Panc1 (cell line): ENCODE measurements around the gene KANK2. TPM values are rescaled to one million over a fixed set of nuclear protein-coding genes. Genes with fewer than 3 reads are reported as not detected.

ENCODE experiments used
- ATAC-seq: fragments of 200-7000 bp; cut with Tn5 transposase; 2 replicates; pipeline ENCODE4 v1.9.1; 2020; ENCODE audit warnings: mild to moderate bottlenecking, moderate library complexity
- BruUV-seq: library from RNA; stranded (reverse); fragments of 400-500 nt; replicated peaks from 2 replicates; lab custom pipeline; 2021; lab: Mats Ljungman, UMichigan
- CTCF ChIA-PET: fragments of 300-600 bp; sonication (Branson Sonifier 250); formaldehyde crosslinking; loops from one replicate; lab custom pipeline; 2022; ENCODE audit warnings: antibody characterized with exemption; lab: Charles Lee
- POLR2A ChIA-PET: fragments of 300-600 bp; sonication (Branson Sonifier 250); formaldehyde crosslinking; loops from one replicate; lab custom pipeline; 2022; ENCODE audit warnings: antibody characterized with exemption; lab: Charles Lee
- DNase-seq: peaks from one replicate; pipeline ENCODE4 v3.0.0-alpha.2; 2010; ENCODE audit warnings: low read depth, low spot score
- H3K27ac ChIP-seq: 2 replicates; pipeline ENCODE4 v1.5.1; 2011; ENCODE audit warnings: mild to moderate bottlenecking, low read length, inconsistent platforms
- H3K27me3 ChIP-seq: fragments of 200-500 bp; sonication (Bioruptor generic); 2 replicates; pipeline ENCODE4 v1.6.0; 2014; ENCODE audit warnings: low read length, inconsistent platforms; ENCODE audit not compliant: control insufficient read depth, insufficient read depth
- H3K36me3 ChIP-seq: fragments of 200-500 bp; sonication (Bioruptor generic); 2 replicates; pipeline ENCODE4 v1.5.1; 2014; ENCODE audit warnings: inconsistent platforms, mild to moderate bottlenecking, low read length, moderate library complexity; ENCODE audit not compliant: control insufficient read depth, insufficient read depth
- H3K4me1 ChIP-seq: 2 replicates; pipeline ENCODE4 v1.5.1; 2011; ENCODE audit warnings: inconsistent platforms, mild to moderate bottlenecking, low read length, moderate library complexity; ENCODE audit not compliant: control insufficient read depth, insufficient read depth
- H3K4me3 ChIP-seq, 2 experiments: 2 replicates each; pipeline ENCODE4 v1.5.1; 2011 to 2012; ENCODE audit warnings: low read depth in 2 of 2, low read length in 2 of 2, mild to moderate bottlenecking in 2 of 2, inconsistent platforms in 1 of 2, moderate library complexity in 1 of 2
- H3K9me3 ChIP-seq: fragments of 200-500 bp; sonication (Bioruptor generic); 2 replicates; pipeline ENCODE4 v1.5.1; 2014; ENCODE audit warnings: low read depth, mild to moderate bottlenecking, inconsistent platforms, low read length, moderate library complexity; ENCODE audit not compliant: control insufficient read depth, insufficient read depth
- POLR2AphosphoS5 ChIP-seq: IDR thresholded peaks from 2 replicates; pipeline ENCODE4 v1.6.1; 2012; ENCODE audit warnings: mild to moderate bottlenecking, low read depth, low read length, moderate library complexity
- SIN3A ChIP-seq: IDR thresholded peaks from 2 replicates; pipeline ENCODE4 v1.6.1; 2012; ENCODE audit warnings: low read depth, mild to moderate bottlenecking, low read length, moderate library complexity, borderline replicate concordance; ENCODE audit not compliant: insufficient read depth
- TCF7L2 ChIP-seq: IDR thresholded peaks from 2 replicates; pipeline ENCODE4 v1.6.1; 2011; ENCODE audit warnings: mild to moderate bottlenecking, low read depth, low read length, inconsistent platforms
- in situ Hi-C: cut with HindIII; loops from 2 replicates; pipeline ENCODE4 v1.10.0; 2016; ENCODE audit warnings: low sequenced_read_pairs, low pct_unique_long_range_greater_than_20kb
- intact Hi-C: fragments of 100-400 bp; cut with micrococcal nuclease; formaldehyde crosslinking; loops from one replicate; pipeline ENCODE4 v1.10.0; 2022; ENCODE audit not compliant: unreplicated experiment
- total RNA-seq: library from RNA; stranded (reverse); gene quantifications from one replicate; pipeline ENCODE4 v1.2.1, GENCODE V29; 2021; ENCODE audit not compliant: unreplicated experiment
- TF ChIP-seq, protein P1 (sequence below): fragments of 450-650 bp; IDR thresholded peaks from 2 replicates; pipeline ENCODE4 v1.5.1; 2017; ENCODE audit warnings: mild to moderate bottlenecking
- TF ChIP-seq, protein P2 (sequence below), 2 experiments: IDR thresholded peaks; 2 replicates each; pipeline ENCODE4 v1.6.1; 2011 to 2012; ENCODE audit warnings: low read depth in 2 of 2, control low read depth in 1 of 2, low read length in 1 of 2, mild to moderate bottlenecking in 1 of 2, moderate library complexity in 1 of 2; ENCODE audit not compliant: insufficient read depth in 1 of 2

Gene KANK2
- total RNA-seq, 1 experiment from 2014 or later: 121 TPM

DNA sequence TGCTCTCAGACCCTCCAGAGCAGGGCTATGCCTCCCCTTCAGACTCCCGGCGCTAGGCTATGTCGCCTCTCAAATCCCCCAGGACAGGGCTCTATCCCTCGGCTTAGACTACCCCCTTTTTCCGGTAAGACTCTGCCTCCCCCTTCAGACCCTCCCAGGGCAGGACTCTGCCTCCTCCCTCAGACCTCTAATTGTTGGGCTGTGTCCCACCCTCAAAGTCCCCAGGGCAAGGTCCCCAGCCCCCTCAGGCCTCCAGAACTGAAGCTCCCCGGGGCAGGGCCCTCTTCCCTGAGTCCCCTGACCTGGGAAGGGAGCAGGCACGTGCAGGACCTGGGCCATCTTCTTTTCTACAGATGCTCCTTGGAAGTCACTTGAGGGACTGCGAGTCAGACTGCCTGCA lies 3.2 kb downstream of the KANK2 start:
- intact Hi-C loops: no loop called here
- no peaks in the 10 kb centered on the region for H3K36me3 ChIP-seq
- H3K4me3 ChIP-seq: no peak overlapping the region
- DNase-seq (no peak), ATAC-seq (no peak)
- POLR2A ChIA-PET: no interaction called here
- CTCF ChIA-PET: no interaction called here
- in situ Hi-C loops: no loop called here
- no peaks in the 10 kb centered on the region for H3K27me3 ChIP-seq
- BruUV-seq: no TSS peak
- peaks cover 22% of the 10 kb centered on the region for H3K4me1 ChIP-seq
- H3K27ac ChIP-seq: no peak overlapping the region
- no peak for TF ChIP-seq TCF7L2
- TF ChIP-seq POLR2AphosphoS5: no peak
- no peak for TF ChIP-seq SIN3A
- TF ChIP-seq, protein P1, sequence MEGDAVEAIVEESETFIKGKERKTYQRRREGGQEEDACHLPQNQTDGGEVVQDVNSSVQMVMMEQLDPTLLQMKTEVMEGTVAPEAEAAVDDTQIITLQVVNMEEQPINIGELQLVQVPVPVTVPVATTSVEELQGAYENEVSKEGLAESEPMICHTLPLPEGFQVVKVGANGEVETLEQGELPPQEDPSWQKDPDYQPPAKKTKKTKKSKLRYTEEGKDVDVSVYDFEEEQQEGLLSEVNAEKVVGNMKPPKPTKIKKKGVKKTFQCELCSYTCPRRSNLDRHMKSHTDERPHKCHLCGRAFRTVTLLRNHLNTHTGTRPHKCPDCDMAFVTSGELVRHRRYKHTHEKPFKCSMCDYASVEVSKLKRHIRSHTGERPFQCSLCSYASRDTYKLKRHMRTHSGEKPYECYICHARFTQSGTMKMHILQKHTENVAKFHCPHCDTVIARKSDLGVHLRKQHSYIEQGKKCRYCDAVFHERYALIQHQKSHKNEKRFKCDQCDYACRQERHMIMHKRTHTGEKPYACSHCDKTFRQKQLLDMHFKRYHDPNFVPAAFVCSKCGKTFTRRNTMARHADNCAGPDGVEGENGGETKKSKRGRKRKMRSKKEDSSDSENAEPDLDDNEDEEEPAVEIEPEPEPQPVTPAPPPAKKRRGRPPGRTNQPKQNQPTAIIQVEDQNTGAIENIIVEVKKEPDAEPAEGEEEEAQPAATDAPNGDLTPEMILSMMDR: no peak
- TF ChIP-seq, protein P2, sequence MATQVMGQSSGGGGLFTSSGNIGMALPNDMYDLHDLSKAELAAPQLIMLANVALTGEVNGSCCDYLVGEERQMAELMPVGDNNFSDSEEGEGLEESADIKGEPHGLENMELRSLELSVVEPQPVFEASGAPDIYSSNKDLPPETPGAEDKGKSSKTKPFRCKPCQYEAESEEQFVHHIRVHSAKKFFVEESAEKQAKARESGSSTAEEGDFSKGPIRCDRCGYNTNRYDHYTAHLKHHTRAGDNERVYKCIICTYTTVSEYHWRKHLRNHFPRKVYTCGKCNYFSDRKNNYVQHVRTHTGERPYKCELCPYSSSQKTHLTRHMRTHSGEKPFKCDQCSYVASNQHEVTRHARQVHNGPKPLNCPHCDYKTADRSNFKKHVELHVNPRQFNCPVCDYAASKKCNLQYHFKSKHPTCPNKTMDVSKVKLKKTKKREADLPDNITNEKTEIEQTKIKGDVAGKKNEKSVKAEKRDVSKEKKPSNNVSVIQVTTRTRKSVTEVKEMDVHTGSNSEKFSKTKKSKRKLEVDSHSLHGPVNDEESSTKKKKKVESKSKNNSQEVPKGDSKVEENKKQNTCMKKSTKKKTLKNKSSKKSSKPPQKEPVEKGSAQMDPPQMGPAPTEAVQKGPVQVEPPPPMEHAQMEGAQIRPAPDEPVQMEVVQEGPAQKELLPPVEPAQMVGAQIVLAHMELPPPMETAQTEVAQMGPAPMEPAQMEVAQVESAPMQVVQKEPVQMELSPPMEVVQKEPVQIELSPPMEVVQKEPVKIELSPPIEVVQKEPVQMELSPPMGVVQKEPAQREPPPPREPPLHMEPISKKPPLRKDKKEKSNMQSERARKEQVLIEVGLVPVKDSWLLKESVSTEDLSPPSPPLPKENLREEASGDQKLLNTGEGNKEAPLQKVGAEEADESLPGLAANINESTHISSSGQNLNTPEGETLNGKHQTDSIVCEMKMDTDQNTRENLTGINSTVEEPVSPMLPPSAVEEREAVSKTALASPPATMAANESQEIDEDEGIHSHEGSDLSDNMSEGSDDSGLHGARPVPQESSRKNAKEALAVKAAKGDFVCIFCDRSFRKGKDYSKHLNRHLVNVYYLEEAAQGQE (IDR thresholded peaks at IDR 0.05; ENCODE audit: insufficient read depth in 1 of 2, low read depth in 2 of 2, low read length in 1 of 2): no peak
- H3K9me3 ChIP-seq: no peaks in the 10 kb centered on the region

DNA sequence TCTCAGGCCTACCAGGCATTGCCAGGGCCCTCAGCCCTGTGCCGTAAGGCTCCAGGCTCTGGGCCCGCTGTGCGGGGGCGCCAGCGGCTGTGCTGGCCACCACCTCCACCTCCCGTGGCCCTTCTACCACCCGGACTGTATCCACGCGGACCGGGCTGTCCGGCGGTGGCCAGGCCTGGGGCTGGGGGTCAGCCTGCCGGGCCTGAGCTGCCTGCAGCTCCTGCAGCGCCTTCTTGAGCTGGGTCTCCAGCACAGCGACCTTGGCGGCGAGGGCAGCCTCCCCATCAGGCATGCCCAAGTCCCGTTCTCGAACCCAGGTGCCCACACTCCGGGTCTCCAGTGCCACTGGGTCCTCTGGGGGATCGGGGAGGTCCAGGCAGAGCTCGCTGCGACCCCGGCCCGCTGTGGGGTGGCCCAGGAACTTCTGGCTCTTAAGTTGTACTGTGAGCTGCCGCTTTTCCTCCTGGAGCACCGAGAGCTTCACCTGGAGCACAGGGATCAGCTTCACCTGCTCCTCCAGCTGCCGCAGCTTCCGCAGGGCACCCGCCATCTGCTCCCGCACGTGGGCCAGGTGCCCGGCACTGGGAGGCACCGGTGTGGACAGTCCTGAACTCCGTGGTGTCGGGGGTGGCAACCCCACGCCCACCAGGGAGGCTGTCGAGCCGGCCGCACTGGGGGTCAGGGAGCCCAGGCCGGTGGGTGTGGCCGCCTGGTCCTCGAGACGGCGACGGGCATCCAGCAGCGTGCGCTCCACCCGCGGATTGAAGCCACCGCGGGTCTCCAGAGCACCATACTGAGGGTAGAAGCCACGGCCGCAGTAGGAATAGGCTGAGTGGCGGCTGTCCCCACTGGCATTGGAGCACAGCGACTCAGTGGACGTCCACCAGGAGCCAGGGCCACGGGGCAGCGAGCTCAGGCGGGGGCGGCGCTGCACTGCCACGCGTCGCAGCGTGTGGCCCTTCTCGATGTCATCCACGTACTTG lies 4.1 kb downstream of the KANK2 start:
- intact Hi-C loops: no loop called here
- BruUV-seq: no TSS peak
- Histone ChIP-seq H3K36me3 (no peaks in the 10 kb centered on the region), H3K4me1 (peaks cover 13% of the 10 kb centered on the region), H3K9me3 (no peaks in the 10 kb centered on the region), H3K4me3 (no peak overlapping the region), H3K27ac (no peak overlapping the region), H3K27me3 (no peaks in the 10 kb centered on the region)
- TF ChIP-seq SIN3A (no peak), TCF7L2 (no peak), POLR2AphosphoS5 (no peak)
- TF ChIP-seq, protein P2 (IDR thresholded peaks at IDR 0.05; ENCODE audit: insufficient read depth in 1 of 2, low read depth in 2 of 2, low read length in 1 of 2): no peak
- TF ChIP-seq, protein P1: no peak
- ATAC-seq (no peak), DNase-seq (no peak)
- in situ Hi-C loops: no loop called here
- ChIA-PET POLR2A (no interaction called here), CTCF (no interaction called here)
